Stimulated activated CD4-positive, alpha-beta T cell treated with anti-CD3 and anti-CD28 coated beads, Interleukin-1b, Interleukin-23, amount 100 ng/mL, for 24 hours (primary cell): ENCODE results near the gene MYCBP2.
"Not testable (repeated sequence)": the region's sequence is repeated elsewhere in the genome, so short reads cannot be mapped to it uniquely, and the experiment has no call there.

ENCODE experiments used
- DNase-seq, 4 experiments: peaks; one replicate each; pipeline ENCODE4 v3.0.0-alpha.2; 2020; ENCODE audit warnings: low read depth in 4 of 4, low spot score in 1 of 4

MYCBP2 gene

DNA sequence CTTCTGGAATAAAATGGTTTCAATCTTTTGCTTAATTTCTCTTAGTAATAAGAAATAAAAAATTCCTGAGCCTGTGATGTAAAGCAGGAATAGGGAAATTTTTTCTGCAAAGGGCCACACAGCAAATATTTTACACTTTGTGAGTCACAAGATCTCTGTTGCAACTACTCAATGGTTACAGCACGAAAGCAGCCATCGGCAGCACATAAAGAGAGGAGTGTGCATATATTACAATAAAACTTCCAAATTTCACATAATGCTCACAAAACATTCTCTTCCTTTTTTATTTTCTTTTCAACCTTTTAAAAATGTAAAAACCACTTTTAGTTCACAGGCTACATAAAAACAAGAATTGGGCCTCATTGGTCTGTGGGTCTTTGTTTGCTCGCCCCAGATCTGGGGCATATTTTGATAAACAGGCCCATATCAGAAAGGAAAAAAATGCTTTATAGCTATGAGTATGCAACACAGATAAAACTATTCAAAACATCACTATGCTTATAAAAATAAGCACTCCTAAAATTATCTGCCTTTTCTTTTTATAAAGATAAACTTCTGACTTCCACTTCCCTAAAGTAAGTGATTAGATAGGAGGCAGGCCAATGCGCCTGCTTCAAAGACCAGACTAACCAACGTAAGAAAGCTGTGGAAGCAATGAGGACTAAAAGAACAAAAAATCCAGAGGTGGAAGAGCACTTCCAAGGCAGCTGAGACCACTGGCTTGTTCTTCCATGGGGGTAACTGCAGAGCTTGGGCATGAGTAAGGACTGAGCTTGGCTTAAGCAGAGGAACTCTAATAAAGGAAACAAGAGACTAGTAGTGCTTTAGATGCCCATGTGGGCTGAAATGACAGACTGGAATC, 26.5 kb downstream of the MYCBP2 start:
- no peak for DNase-seq

DNA sequence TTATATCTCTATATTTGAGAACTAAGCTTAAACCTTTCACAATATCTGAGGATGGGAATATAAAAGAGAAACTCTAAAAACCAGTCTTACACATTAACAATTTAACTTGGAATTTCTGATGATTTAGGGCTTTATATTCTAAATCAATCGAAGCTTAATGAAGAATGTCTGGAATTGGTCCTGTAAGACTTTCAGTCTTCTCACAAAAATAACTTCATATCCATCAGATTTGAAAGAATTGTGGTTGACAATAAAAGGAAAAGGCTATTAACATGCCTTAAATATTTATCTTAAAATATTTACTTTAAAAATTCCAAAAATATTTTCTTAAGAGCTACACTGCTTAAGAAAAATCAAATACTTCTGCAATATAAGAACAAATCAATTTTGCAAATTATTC, 27.3 kb downstream of the MYCBP2 start:
- DNase-seq, result no peak

DNA sequence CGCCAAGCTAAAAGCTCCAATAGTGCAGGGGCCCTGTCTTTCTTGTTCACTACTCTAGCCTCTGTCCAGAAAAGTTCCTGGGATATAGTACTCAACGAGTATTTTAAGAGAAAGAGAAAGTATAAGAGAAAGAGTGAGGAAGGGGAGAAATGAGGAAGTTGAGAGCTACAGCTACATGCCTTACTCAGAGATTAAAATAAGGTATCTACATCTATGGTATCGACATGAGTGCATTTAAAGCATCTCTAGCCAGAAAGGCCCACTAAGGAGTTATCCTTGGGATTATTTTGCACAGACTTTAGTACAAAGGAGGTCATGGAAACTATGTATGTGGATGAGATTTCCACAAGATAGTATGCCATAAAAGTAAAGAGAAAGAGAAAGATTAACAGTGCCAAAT, 28.5 kb downstream of the MYCBP2 start:
- DNase-seq, result no peak

DNA sequence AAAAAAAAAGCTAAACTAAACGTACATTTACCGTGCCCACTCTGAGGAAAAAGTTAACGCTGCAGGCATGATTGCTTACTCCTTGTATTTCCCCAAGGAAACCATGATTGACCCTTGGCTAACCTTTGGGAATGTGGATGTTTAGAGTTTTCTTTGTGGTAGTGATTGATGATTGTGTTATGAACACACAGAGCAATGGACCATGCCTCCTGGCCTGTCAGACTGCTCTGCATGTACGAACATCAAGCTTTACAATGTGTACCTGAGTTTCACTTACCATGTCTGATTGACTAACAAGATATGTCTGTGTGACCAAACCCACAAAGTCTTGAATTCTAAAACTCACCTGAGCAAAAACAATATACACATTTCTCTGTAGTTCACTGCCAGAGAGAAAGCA, 35.1 kb downstream of the MYCBP2 start:
- no peak for DNase-seq

DNA sequence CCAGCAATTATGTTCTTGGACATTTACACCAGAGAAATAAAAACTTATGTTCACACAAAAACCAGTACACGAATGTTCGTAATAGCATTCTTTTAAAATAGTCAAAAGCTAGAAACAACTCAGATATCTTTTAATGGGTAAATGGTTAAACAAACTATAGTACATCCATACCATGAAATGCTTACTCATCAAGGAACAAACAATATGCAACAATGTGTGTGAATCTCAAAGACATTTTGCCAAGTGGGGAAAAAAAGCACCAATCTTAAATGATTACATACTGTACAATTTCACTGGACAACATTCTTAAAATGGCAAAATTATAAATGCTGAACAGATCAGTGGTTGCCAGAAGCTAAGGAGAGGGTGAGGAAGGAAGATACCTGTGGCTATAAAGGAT, 36.6 kb downstream of the MYCBP2 start:
- no peak for DNase-seq

DNA sequence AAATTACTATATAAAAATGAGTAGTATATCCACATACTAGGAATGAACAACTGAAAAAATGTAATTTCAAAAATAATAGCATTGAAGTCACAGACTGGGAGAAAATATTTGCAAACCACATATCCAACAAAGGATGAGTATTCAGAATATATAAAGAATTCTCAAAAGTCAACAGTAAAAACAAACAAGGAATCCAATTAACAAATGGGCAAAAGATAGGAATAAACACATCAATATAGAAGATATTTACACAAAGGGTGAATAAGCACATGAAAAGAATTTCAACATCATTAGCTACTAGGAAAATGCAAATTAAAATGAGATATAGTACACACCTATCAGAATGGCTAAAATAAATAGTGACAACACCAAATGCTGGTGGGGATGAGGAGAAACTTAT, 37.0 kb downstream of the MYCBP2 start:
- DNase-seq, result no peak

DNA sequence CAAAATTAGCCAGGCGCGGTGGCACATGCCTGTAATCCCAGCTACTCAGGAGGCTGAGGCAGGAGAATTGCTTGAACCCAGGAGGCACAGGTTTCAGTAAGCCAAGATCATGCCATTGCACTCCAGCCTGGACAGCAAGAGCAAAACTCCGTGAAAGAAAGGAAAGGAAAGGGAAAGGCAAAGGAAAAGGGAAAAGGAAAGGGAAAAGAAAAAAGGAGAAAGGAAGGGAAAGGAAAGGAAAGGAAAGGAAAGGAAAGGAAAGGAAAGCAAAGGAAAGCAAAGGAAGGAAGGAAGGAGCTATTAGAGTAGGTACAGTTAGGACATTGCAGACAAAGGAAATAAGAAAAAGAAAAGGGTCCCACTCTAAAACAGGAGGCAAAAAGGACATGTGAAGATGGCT, 41.3 kb downstream of the MYCBP2 start:
- DNase-seq, result not testable (repeated sequence)

DNA sequence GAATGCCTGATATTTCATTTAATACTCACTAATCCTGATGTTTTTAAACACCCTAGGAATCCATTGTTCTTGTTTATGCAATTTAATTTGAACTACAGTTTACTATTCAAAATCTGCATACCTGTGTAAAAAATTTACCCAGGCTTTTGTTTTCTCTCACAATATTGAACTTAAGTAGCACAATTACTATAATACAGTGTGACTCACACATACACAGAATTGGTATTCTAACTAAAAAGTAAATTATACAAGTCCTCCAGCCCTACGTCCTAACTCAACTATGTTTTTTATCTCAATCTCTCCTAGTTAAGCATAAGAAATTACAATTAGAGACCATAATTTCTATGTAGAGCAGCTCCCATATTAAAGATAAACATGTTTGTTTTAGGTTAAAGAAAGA, 41.8 kb downstream of the MYCBP2 start:
- DNase-seq, result no peak

DNA sequence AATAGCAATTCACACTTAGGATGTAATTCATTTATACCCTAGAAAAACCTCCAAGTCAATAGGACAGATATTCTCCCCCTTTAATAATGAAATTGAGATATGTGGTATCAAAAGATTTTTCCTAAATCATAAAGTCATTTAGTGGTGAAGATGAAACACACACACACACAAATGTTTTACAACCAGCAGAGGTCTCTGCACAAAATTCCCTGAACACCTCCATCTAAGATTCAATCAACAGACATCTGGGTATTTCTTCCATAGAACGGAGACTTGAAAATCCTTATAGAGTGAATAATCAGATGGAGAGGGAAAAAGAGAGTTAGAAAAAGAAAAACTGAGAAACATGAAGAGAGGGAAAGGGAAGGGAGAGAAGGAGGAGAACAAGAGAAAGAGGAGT, 52.8 kb downstream of the MYCBP2 start:
- no peak for DNase-seq

DNA sequence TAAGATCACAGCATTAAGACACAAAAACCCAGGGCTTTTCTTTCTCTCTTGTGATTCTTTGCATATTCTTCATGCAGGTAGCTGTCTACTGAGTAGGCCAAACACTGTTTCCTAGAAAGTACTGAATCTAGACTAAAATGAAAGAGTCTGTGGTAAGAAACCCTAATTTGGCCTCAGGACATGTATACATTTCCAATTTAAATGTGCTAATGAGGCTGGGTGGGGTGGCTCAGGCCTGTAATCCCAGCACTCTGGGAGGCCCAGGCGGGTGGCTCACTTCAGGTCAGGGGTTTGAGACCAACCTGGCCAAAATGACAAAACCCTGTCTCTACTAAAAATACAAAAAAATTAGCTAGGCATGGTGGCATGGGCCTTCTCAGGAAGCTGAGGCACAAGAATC, 57.8 kb downstream of the MYCBP2 start:
- no peak for DNase-seq

DNA sequence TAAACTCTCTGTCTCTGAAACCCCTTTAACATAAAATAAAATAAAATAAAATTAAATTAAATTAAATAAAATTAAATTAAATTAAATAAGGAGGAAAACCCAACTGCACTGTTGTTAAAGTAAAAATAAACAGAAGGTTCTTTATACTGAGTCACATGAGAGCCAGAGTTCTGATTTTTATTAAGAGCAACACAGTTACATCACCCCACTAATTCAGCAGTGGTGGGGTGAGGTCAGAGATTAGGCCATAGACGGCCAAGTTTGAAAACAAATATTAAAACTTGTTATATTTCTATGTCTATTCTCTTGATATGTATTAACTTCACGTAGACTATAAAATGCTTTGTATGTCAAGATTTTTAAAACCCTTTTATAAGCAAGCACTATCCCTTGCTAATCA, 59.5 kb downstream of the MYCBP2 start:
- no peak for DNase-seq

DNA sequence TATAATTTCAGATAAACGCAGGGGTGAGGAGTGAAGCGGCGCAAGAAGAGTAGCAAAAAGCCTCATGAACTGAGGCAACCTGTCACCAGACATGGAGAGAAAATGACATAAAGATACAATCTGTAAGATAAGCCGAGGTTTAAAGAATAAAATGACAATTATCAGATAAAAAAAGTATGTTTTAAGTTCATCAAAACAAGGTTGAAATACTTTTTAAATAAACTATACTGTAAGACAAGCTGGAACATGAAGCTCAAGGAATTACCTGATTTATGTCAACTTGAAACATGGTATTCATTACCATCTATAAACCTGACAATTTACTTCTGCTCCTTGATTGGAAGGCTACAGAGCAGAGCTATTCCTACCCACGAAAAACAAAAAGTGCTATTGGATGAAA, 61.6 kb downstream of the MYCBP2 start:
- no peak for DNase-seq

DNA sequence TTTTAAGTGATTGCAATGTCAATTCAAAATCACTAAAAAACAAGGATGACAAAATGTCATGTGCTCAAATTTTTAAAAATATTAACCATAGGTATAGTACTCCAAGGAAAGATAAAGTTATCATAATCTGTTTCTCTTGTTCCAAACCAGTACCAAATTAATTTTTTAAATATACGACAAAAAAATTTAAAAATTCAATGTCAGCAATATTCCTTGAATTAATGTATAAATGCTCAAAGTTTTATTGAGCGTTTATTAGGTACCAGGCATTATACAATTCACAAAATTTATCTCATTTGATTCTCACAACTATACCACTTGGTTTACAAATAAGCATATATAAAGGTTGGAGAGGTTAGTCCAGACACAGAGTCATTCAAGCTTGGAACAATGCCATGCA, 64.7 kb downstream of the MYCBP2 start:
- no peak for DNase-seq

DNA sequence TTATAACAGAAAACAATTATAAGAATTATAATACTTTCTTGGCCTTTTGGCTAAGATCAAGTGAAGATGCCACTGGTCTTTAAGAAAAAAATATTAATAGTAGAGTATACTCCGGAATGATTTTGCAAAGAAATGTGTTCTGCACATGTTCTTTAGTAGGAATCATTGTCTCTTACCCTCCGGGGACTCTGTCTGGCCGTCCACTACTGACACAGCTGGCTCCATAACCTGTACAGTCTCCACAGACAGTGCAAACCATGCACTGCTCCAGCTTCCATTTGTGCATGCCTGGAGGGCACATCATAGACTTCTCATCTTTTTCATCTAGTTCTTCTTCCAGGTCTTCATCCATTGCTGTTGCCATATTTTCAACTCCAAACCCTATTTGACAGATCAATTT, 75.9 kb downstream of the MYCBP2 start:
- DNase-seq, result no peak

DNA sequence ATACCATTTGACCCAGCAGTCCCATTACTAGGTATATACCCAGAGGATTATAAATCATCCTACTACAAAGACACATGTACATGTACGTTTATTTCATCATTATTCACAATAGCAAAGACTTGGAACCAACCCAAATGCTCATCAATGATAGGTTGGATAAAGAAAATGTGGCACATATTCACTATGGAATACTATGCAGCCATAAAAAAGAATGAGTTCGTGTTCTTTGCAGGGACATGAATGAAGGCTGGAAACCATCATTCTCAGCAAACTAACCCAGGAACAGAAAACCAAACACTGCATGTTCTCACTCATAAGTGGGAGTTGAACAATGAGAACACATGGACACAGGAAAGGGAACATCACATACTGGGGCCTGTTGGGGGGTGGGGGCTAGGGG, 81.7 kb downstream of the MYCBP2 start:
- not testable (repeated sequence) for DNase-seq

DNA sequence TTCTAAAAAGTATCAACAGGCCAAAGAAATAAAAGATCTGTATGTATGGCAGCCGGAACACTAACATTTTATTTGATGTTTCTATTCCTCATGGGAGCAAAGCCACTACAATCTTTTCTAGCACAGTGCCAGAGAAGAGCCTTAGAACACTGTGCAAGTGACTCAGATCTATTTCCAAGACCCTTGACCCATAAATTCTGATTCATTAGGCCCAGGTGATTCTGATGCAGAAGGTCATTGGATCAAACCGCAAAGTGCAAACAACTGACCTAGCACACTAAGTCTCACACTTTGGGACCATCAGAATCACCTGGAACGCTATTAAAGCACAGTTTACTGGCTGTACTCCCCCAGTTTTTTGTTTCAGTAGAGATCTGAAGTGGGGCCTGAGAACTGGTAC, 87.6 kb downstream of the MYCBP2 start:
- DNase-seq, result no peak

DNA sequence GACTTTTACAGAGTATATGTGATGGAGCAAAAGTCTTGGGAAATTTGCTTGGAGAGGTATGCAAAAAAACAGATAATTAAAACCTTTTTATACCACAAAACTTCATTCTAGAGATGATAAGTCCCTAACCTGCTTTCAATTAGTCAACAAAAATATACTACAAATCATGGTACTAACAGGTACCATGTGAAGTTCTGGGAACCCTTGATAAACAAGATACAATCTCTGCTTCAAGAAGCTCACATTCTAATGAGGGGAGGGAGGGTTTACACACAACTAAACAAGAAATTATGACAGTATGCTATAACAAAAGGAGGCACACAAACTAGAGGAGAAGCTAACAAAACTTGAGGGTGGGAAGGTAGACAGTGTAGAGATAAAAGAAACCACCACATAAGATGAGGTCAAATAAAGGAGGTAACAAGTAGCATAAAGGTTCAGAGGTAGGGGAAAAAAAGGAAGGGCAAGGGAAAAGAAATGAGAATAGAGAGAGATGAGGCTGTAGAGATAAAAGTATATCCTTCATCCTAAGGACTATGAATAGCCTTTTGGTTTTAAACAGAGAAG, 91.4 kb downstream of the MYCBP2 start:
- DNase-seq, result no peak

DNA sequence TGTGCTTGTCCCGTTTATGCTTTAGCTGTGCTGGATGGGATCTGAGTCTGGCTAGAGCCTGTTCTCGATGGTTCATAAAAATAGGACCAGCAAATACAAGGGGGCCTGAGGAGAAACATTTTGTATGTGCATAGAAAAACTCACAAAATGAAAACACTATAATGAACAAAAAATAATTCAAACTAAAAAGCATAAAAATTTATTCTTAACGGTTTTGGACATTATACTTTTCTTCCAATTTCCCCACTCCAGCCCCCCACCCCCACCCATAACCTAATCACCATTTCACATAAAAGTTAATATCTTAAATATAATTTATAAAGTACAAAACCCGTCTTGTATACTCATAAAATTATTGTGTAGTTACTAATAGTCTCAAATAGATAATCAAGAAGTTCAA, 93.7 kb downstream of the MYCBP2 start:
- no peak for DNase-seq

DNA sequence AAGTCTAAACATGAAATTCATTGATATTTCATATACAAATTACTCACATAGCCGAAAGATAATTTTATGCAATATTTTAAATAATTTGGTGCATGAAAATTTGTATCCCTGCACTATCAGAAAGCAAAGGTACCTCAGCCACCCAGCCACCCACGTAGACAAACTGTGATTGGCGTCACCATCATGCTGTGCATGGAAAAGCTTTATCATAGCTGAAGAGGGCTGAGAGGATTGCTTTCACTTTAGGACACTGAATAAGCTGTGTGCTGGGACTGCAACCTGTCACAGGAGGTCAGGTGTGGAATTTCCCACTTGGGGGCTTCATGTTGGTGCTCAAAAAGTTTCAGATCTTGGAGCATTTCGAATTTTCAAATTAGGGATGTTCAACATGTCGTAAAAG, 96.3 kb downstream of the MYCBP2 start:
- no peak for DNase-seq

DNA sequence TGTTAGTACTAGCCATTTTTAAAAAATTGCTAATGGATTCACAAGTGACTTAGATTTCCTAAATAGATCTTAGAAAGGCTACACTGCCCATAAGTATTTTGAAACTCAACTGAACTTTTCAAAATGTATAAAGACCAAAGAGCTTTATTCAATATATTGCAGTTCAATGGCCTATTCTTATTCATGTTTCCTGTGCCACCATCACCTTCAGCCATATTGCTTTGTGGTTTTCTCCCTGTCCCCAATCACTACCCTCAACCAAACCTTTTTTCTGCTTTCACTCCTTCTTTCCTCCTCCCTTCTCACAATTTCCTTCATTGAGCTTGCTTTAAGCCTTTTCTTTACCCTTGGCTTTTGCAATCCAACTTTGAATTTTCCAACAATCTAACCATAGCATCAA, 100.9 kb downstream of the MYCBP2 start:
- DNase-seq, result no peak

DNA sequence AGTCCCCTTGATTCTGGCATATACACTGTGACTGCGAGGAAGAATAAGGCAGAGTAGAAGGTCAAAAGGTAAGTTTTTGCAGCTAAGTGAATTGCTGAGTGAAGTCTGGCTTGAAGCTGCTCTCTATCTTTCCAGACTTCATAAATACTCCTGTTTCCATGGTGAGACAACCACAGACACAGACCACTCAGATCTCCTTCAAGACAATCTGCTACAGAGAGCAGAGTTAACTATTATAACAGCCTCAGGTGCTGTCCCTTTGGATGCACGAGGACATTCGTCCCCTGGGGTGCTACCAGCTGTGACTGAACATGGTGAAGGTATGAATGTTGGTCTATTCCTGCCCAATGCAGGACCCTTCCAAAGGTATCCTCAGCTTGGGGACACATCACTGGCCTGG, 104.0 kb downstream of the MYCBP2 start:
- DNase-seq, result no peak

DNA sequence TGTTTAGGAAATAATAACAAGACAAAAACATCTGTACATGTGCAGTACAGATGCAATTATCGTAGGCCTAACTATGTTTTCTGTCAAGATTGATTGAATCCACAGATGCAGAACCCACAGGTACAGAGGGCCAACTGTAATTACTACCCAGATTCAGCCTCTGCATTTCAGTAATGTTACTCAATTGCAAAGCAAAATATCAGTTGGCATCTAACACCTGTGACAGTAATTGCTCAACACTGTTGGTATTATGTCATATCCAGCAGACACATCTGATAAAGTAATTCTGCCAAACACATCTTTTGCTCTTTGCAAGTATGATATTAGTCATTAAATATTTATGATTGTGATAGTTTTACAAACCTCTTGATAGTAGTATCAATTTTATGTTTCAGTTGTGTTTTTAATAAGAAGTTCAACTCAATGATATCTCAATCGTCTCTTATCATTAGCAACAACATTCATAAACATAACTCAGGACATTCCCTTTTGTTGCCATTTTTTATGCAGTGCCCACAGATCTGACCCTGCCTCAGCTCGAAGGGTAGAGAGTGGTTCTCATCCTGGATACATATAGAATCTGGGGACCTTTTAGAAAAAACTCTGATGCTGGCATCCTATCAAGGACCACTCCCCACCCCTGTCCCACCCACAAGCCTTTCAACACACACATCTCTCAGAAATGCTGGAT, 104.7 kb downstream of the MYCBP2 start:
- no peak for DNase-seq
